Germinal center (tissue), 1 donor: ENCODE results near the gene GOLGA6C.
"Not testable (repeated sequence)": the region's sequence is repeated elsewhere in the genome, so short reads cannot be mapped to it uniquely, and the experiment has no call there.

Experiments
- DNase-seq: peaks from one replicate; pipeline ENCODE4 v3.0.0; 2012; ENCODE audit warnings: mixed read lengths, low spot score

Gene GOLGA6C

GRCh38 chr15:75227112-75227511 lies 31.0 kb upstream of the GOLGA6C start:
- DNase-seq = not testable (repeated sequence)

- DNase-seq = no peak
Observed at GRCh38 chr15:75227663-75228280, 30.4 kb upstream of the GOLGA6C start.

GRCh38 chr15:75228787-75229186 lies 29.3 kb upstream of the GOLGA6C start:
- no peak for DNase-seq

GRCh38 chr15:75229191-75230015 lies 28.7 kb upstream of the GOLGA6C start:
- no peak for DNase-seq

GRCh38 chr15:75230016-75230343 lies 28.2 kb upstream of the GOLGA6C start:
- DNase-seq = no peak

- DNase-seq = no peak
Observed at GRCh38 chr15:75230551-75231371, 27.4 kb upstream of the GOLGA6C start.

- DNase-seq = no peak
Observed at GRCh38 chr15:75231836-75232235, 26.3 kb upstream of the GOLGA6C start.

GRCh38 chr15:75232252-75232813 lies 25.8 kb upstream of the GOLGA6C start:
- DNase-seq = no peak

GRCh38 chr15:75232826-75233503 lies 25.2 kb upstream of the GOLGA6C start:
- DNase-seq = no peak

- no peak for DNase-seq
Observed at GRCh38 chr15:75233504-75234190, 24.5 kb upstream of the GOLGA6C start.

- no peak for DNase-seq
Observed at GRCh38 chr15:75234191-75234810, 23.8 kb upstream of the GOLGA6C start.

- DNase-seq = no peak
Observed at GRCh38 chr15:75235051-75235673, 23.0 kb upstream of the GOLGA6C start.

- DNase-seq = no peak
Observed at GRCh38 chr15:75235760-75236729, 22.1 kb upstream of the GOLGA6C start.

- DNase-seq = no peak
Observed at GRCh38 chr15:75237316-75237982, 20.7 kb upstream of the GOLGA6C start.

GRCh38 chr15:75238150-75238549 lies 20.0 kb upstream of the GOLGA6C start:
- no peak for DNase-seq

GRCh38 chr15:75245741-75246140 lies 12.4 kb upstream of the GOLGA6C start:
- DNase-seq = not testable (repeated sequence)

- DNase-seq = not testable (repeated sequence)
Observed at GRCh38 chr15:75248991-75249390, 9.1 kb upstream of the GOLGA6C start.

GRCh38 chr15:75249726-75250125 lies 8.4 kb upstream of the GOLGA6C start:
- no peak for DNase-seq

- DNase-seq = not testable (repeated sequence)
Observed at GRCh38 chr15:75251343-75251742, 6.8 kb upstream of the GOLGA6C start.
